Measurements from ENCODE around the gene LIMK1.

GRCh38 chr7:74047804-74048380, 35.7 kb upstream of the LIMK1 start:
- TF ChIP-seq, protein P1, sequence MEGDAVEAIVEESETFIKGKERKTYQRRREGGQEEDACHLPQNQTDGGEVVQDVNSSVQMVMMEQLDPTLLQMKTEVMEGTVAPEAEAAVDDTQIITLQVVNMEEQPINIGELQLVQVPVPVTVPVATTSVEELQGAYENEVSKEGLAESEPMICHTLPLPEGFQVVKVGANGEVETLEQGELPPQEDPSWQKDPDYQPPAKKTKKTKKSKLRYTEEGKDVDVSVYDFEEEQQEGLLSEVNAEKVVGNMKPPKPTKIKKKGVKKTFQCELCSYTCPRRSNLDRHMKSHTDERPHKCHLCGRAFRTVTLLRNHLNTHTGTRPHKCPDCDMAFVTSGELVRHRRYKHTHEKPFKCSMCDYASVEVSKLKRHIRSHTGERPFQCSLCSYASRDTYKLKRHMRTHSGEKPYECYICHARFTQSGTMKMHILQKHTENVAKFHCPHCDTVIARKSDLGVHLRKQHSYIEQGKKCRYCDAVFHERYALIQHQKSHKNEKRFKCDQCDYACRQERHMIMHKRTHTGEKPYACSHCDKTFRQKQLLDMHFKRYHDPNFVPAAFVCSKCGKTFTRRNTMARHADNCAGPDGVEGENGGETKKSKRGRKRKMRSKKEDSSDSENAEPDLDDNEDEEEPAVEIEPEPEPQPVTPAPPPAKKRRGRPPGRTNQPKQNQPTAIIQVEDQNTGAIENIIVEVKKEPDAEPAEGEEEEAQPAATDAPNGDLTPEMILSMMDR (conservative IDR thresholded peaks at IDR 0.05; ENCODE audit: low read length) = no peak
- no peak for TF ChIP-seq EZH2phosphoT487 (IDR thresholded peaks at IDR 0.05; ENCODE audit: borderline replicate concordance)
